ENCODE measurements around the gene TYMP. TPM values are rescaled to one million over a fixed set of nuclear protein-coding genes. Genes with fewer than 3 reads are reported as not detected.

The TYMP gene
- total and polyA plus RNA-seq, 2 of the 8 experiments (the other 6 are each of a cell fraction or from before 2014, with no cell fraction given): 0.43 to 0.48 TPM

DNA sequence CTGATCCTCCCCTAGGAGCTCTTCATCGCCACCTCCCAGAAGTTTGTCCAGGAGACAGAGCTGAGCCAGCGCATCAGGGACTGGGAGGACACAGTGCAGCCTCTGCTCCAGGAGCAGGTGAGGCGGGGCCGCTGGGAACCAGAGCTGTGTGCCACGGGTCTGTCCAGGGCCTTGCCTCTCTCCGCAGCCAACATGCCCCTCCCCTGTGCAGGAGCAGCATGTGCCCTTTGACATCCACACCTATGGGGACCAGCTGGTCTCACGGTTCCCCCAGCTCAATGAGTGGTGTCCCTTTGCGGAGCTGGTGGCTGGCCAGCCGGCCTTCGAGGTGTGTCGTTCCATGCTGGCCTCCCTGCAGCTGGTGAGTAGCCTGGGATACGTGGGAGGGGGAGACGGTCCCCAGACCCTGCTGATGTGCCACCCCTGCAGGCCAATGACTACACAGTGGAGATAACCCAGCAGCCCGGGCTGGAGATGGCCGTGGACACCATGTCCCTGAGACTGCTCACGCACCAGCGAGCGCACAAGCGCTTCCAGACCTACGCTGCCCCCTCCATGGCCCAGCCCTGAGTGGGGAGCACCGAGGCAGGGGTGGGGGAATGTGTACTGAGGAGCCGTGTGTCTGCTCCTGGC is 6.9 kb downstream of the TYMP start:
- Histone ChIP-seq H2BK20ac (ENCODE audit: low read length) (no peak overlapping the region), H2BK12ac (ENCODE audit: low read depth, low read length) (no peak overlapping the region), H3K79me1 (ENCODE audit: low read depth, low read length) (no peaks in the 10 kb centered on the region), H2BK5ac (ENCODE audit: low read depth, low read length) (no peak overlapping the region), H4K91ac (replicated peaks; ENCODE audit: insufficient read length, low read length) (no peak overlapping the region), H3K27ac (ENCODE audit: low read depth, low read length) (no peak overlapping the region), H3K4me2 (ENCODE audit: insufficient read depth in 1 of 2, low read depth in 2 of 2, low read length in 2 of 2) (no peak overlapping the region), H4K8ac (ENCODE audit: extremely low read depth, insufficient read depth, low read length) (no peak overlapping the region), H3K14ac (ENCODE audit: insufficient read length) (no peak overlapping the region), H3K23me2 (ENCODE audit: low read depth, low read length) (peaks cover 17% of the 10 kb centered on the region; the same call in 1 of the 2 replicates), H3K4me3 (ENCODE audit: extremely low read depth in 1 of 4, insufficient read depth in 2 of 4, low read depth in 3 of 4, low read length in 4 of 4) (no peak overlapping the region), H3K9ac (replicated peaks in 1 of 4; ENCODE audit: extremely low read depth in 1 of 4, low read depth in 3 of 4, low read length in 3 of 4) (no peak overlapping the region), H3K79me2 (ENCODE audit: control insufficient read depth in 1 of 2, insufficient read depth in 2 of 2, low read length in 2 of 2) (no peaks in the 10 kb centered on the region), H2AFZ (ENCODE audit: low read length) (no peak overlapping the region), H2BK120ac (replicated peaks; ENCODE audit: low read depth, low read length) (no peak overlapping the region), H3K23ac (ENCODE audit: insufficient read length) (no peak overlapping the region), H3K27me3 (replicated peaks in 1 of 4; ENCODE audit: control insufficient read depth in 3 of 4, extremely low read depth in 1 of 4, insufficient read depth in 3 of 4, low read length in 3 of 4) (peaks cover 1 to 13% (median 7%) of the 10 kb centered on the region in 4 experiments; a peak in 6 of 7 replicates), H3K36me3 (ENCODE audit: control insufficient read depth in 2 of 4, insufficient read depth in 4 of 4, low read length in 3 of 4) (peaks cover 4 to 25% (median 17%) of the 10 kb centered on the region in 4 experiments; a peak in 7 of 8 replicates), H3K4ac (replicated peaks; ENCODE audit: insufficient read length, low read depth, low read length) (no peak overlapping the region), H3K4me1 (replicated peaks in 1 of 4; ENCODE audit: control insufficient read depth in 3 of 4, insufficient read depth in 4 of 4, low read length in 3 of 4) (peaks cover 0 to 11% (median 6%) of the 10 kb centered on the region in 4 experiments; a peak in 5 of 7 replicates), H2BK15ac (ENCODE audit: low read length) (no peak overlapping the region), H3K56ac (replicated peaks; ENCODE audit: insufficient read length, low read depth, low read length) (no peak overlapping the region), H4K5ac (ENCODE audit: insufficient read length, low read depth, low read length) (no peak overlapping the region), H4K20me1 (replicated peaks in 1 of 2; ENCODE audit: control insufficient read depth in 1 of 2, insufficient read depth in 2 of 2, low read length in 2 of 2) (peaks cover 5 to 16% of the 10 kb centered on the region in 2 experiments), H3K18ac (ENCODE audit: extremely low read depth, low read length) (no peak overlapping the region), H2AK5ac (ENCODE audit: low read depth, low read length) (no peak overlapping the region), H3K9me3 (ENCODE audit: insufficient read depth in 2 of 2, low read depth in 1 of 2, low read length in 1 of 2) (no peaks in the 10 kb centered on the region)
- ChIA-PET CTCF (ENCODE audit: partially characterized antibody) (interaction anchor here (0.6 to 1.5 kb wide), 5 partner anchors 14 to 119 kb away, joined by 3 to 4 read pairs (median 3); no protein-coding TSS in a partner anchor), POLR2A (ENCODE audit: partially characterized antibody) (interaction anchor here (1.7 kb wide), 1 partner anchor 14 kb away, joined by 9 read pairs; the partner anchor contains the start of genes LMF2 and NCAPH2)
- 89% methylated on average over 20 of the region's 22 CpGs; no CpG with 5 or more reads in 1 of the 2 experiments for WGBS, 2 experiments (ENCODE audit: extremely low coverage in 1 of 2, insufficient coverage in 1 of 2, insufficient read length in 1 of 2, insufficient replicate concordance in 2 of 2, low coverage in 1 of 2, low lambda C conversion rate in 2 of 2, missing lambda C conversion rate in 1 of 2)
- DNase-seq (ENCODE audit: low read depth in 1 of 2, low spot score in 2 of 2): no peak
- TF ChIP-seq POU5F1 (IDR thresholded peaks at IDR 0.05; ENCODE audit: low read depth, low read length): no peak
- TF ChIP-seq ASH2L (IDR thresholded peaks at IDR 0.05; ENCODE audit: low read length): no peak
- FAIRE-seq: no peak
